Stimulated activated naive CD8-positive, alpha-beta T cell treated with anti-CD3 and anti-CD28 coated beads, Interleukin-15, Interleukin-2, amounts not matched to agents 100 ng/mL and 50 ng/mL, for 24 hours (primary cell): ENCODE data around the gene OSBPL7.

ENCODE experiments used
- H3K27ac Mint-ChIP-seq: one replicate; pipeline ENCODE4 v1.8.0; 2021; ENCODE audit warnings: mild to moderate bottlenecking, mixed read lengths
- H3K27me3 Mint-ChIP-seq: one replicate; pipeline ENCODE4 v1.8.0; 2021; ENCODE audit warnings: mixed read lengths
- H3K36me3 Mint-ChIP-seq: one replicate; pipeline ENCODE4 v1.8.0; 2021; ENCODE audit warnings: low read depth, mixed read lengths
- H3K4me1 Mint-ChIP-seq: one replicate; pipeline ENCODE4 v1.8.0; 2021; ENCODE audit warnings: low read depth, mixed read lengths
- H3K4me3 Mint-ChIP-seq: one replicate; pipeline ENCODE4 v1.8.0; 2021; ENCODE audit warnings: mild to moderate bottlenecking, mixed read lengths
- H3K9me3 Mint-ChIP-seq: one replicate; pipeline ENCODE4 v1.8.0; 2021; ENCODE audit warnings: mixed read lengths

Gene OSBPL7, protein sequence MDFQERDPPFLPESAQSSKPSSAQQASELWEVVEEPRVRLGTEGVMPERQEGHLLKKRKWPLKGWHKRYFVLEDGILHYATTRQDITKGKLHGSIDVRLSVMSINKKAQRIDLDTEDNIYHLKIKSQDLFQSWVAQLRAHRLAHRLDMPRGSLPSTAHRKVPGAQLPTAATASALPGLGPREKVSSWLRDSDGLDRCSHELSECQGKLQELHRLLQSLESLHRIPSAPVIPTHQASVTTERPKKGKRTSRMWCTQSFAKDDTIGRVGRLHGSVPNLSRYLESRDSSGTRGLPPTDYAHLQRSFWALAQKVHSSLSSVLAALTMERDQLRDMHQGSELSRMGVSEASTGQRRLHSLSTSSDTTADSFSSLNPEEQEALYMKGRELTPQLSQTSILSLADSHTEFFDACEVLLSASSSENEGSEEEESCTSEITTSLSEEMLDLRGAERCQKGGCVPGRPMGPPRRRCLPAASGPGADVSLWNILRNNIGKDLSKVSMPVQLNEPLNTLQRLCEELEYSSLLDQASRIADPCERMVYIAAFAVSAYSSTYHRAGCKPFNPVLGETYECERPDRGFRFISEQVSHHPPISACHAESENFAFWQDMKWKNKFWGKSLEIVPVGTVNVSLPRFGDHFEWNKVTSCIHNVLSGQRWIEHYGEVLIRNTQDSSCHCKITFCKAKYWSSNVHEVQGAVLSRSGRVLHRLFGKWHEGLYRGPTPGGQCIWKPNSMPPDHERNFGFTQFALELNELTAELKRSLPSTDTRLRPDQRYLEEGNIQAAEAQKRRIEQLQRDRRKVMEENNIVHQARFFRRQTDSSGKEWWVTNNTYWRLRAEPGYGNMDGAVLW

DNA sequence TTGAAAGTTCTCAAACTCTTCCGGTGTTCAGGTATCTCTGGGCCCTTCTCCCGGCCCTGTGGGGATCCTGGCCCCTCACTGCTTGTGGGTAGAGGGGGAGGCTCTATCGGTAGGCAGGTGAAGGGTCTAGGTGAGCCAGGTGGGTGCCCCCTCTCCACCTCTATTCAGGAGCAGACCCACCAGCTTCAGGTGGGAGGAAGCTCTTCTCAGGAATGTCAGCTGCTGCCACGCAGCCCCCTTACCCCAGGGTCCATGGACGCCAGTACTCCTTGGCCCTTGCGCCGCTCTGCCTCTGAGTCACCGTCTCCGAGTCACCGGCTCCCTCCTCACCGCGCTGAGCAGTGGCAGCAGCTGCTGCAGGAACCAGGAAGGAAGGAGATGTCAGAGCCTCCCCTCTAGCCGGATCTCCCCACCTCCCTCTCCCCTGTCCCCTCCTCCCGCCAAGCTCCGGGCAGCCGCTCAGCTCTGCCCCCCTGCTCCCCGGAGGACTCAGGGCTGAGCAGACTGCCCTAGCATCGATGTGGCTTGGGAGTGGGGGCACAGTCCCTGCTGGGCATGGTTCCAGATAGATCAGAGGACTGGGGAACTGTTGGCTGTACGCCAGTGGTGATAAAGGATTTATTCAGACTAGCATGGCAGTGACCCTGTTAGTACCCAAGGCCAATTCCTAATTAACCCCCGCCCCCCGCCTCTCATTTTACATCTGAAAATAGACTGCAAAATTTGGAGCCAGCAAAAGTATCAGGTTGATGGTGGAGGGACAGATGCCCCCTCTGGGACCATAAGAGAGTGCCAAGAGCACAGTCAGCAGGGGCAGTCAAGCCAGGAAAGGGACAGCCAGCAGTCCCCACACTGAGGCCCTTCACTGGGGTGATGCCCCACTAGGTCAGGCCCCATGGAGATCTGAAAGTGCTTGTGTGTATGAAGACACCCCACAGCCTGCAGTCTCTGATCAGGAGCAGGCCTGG lies at the start of gene OSBPL7:
Gene OSBPL7 (minus strand): TSS at position 371 of the 968 bp plus-strand sequence. CDS start 1,516 bp downstream, outside the sequence.
- peaks cover 25% of the 10 kb centered on the region for H3K4me1 Mint-ChIP-seq
- H3K27me3 Mint-ChIP-seq: no peaks in the 10 kb centered on the region
- H3K27ac Mint-ChIP-seq: peak within 1 kb of the TSS; percentile 87
- peak within 1 kb of the TSS; percentile 94 for H3K4me3 Mint-ChIP-seq
- peaks cover 32% of the 10 kb centered on the region for H3K36me3 Mint-ChIP-seq
- no peaks in the 10 kb centered on the region for H3K9me3 Mint-ChIP-seq

DNA sequence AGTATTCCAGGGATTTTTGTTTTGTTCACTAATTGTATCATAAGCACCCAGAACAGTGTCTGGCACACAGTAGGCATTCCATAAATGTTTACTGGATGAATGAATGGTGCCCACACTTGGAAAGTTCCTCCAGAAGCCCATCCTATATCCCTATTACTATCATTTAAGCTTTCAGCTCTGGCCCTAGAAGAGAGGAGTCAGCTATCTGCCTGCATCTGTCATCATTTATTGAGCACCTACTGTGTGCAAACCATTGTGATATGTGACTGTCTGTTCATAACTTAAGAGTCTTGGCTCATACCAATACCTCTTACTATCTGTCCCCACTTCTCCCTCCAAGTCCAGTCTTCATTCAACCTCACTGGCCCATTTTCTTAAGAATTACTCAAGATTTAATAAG lies 49.5 kb upstream of the OSBPL7 start:
- Mint-ChIP-seq H3K4me1 (no peaks in the 10 kb centered on the region), H3K4me3 (no peak overlapping the region), H3K27me3 (peaks cover 54% of the 10 kb centered on the region), H3K36me3 (no peaks in the 10 kb centered on the region), H3K9me3 (no peaks in the 10 kb centered on the region), H3K27ac (no peak overlapping the region)

DNA sequence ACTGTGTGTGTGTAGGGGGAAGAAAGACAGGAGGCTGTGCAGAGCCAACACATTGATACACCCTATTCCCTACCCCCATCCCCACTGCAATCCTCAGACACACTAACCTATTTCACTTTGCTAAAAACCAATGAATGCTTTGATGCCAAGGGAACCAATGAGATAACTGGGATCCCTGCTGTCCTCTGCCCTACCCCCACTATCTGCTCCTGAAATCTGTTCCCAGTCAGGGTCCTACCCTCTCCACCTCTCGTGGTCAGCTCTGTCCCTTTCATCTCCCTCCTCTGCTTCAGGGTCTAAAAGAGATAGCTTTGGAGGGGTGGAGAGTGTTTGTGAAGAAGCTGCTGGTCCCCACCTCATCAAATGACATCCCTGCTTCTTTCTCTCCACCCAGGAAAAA lies 48.5 kb upstream of the OSBPL7 start:
- H3K9me3 Mint-ChIP-seq: no peaks in the 10 kb centered on the region
- no peak overlapping the region for H3K27ac Mint-ChIP-seq
- H3K4me3 Mint-ChIP-seq: no peak overlapping the region
- H3K27me3 Mint-ChIP-seq: peaks cover 49% of the 10 kb centered on the region
- no peaks in the 10 kb centered on the region for H3K36me3 Mint-ChIP-seq
- H3K4me1 Mint-ChIP-seq: peaks cover 2% of the 10 kb centered on the region

DNA sequence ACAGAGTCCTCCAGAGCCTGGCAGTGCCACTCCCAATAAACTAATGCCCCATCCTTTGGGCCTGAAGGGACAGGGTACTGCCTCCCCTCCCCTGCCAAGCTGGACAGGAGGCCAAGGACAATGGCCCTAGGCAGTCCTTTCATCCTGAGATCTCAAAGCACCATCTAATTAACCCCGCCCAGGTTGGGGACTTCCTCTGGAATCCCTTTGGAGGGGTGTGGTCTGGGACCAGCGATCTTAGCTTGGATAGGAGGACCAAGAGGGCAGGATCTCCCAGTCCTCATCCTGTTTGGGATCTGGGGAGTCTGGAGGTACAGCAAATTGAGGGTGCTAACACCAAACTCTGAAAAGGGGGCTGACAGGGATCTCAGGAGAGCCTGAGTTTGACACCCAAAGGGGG lies 47.5 kb upstream of the OSBPL7 start:
- H3K27me3 Mint-ChIP-seq: peaks cover 40% of the 10 kb centered on the region
- no peak overlapping the region for H3K4me3 Mint-ChIP-seq
- peaks cover 6% of the 10 kb centered on the region for H3K4me1 Mint-ChIP-seq
- H3K36me3 Mint-ChIP-seq: no peaks in the 10 kb centered on the region
- no peak overlapping the region for H3K27ac Mint-ChIP-seq
- H3K9me3 Mint-ChIP-seq: no peaks in the 10 kb centered on the region

DNA sequence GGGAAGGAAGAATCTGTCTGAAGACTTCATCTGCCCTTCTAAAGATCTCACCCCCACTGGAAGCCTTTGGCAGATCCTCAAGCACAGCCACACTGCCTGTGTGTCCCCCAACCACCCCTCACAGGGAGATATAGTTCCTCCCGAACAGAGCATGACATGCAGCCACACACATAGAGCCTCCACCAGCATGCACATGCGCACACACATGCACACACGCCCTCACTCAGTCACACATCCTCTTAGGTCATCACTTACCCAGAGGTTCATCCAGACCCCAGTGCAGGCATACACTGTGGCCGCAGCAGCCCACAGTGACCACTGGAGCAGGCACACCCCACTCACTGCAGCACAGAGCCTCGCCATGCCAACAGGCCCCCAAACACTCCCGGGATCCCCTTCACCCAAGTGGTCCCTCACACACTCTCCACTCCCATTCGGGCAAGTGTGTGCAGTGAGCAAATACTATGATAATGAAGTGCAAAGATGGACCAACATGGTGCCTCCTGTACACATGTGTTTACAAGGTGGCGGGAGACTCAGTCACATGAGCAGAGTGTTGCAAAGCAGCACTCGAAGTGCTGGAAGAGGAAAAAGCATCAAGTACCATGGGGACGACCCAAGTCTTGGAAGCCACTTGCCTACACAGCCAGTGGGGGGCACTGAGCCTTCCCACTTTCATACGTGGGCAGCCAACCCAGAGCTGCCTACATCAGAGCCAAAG lies 46.4 kb upstream of the OSBPL7 start:
- Mint-ChIP-seq H3K36me3 (no peaks in the 10 kb centered on the region), H3K9me3 (no peaks in the 10 kb centered on the region), H3K4me3 (no peak overlapping the region), H3K27me3 (peaks cover 29% of the 10 kb centered on the region), H3K4me1 (peaks cover 9% of the 10 kb centered on the region), H3K27ac (no peak overlapping the region)

DNA sequence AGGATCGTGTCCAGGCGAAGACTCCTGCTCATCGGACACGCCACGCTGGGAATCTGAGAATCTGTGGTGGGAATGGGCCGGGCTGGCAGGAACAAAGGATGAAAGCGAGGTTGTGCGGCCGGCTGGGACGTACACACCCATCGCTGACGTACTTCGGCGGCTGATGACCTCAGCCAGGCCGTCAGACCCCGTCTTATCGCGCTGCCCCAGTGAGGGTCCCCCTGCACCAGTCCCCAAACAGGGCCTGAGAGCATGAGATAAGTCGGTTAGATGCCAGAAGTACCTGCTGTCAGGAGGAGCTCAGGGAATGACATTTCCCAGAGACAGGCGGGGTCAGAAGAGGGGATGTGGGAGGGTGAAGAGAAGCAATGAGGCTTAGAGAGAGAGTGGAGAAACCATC lies 45.3 kb upstream of the OSBPL7 start:
- H3K27me3 Mint-ChIP-seq: peaks cover 25% of the 10 kb centered on the region

DNA sequence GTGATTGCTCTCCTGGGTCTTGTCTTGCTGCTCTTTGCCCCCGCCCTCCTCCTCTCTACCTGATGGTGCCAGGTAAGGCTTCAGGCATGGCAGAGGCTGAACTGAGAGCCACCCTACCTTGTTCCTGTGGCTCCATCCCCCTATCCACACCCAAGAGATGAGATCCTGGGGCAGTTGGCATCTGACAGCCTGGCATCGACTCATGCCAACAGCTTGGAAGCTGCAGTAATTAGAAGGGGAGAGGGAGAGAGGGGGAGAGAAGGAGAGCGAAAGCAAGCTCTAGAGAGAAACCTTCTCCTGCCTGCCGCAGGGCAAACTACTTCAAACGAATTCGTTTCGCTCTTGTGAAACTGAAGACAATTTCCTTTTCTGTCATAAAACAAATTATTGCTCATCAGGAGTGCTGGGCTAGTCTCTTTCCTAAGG lies 43.2 kb upstream of the OSBPL7 start:
- no peaks in the 10 kb centered on the region for H3K9me3 Mint-ChIP-seq
- no peaks in the 10 kb centered on the region for H3K36me3 Mint-ChIP-seq
- no peak overlapping the region for H3K27ac Mint-ChIP-seq
- H3K4me1 Mint-ChIP-seq: peaks cover 14% of the 10 kb centered on the region
- peaks cover 11% of the 10 kb centered on the region for H3K27me3 Mint-ChIP-seq
- H3K4me3 Mint-ChIP-seq: no peak overlapping the region

More for the DNA sequence above, 45.3 kb upstream of the OSBPL7 start:
- Mint-ChIP-seq H3K27ac (no peak overlapping the region), H3K9me3 (no peaks in the 10 kb centered on the region), H3K4me1 (peaks cover 14% of the 10 kb centered on the region), H3K4me3 (no peak overlapping the region), H3K36me3 (no peaks in the 10 kb centered on the region)

DNA sequence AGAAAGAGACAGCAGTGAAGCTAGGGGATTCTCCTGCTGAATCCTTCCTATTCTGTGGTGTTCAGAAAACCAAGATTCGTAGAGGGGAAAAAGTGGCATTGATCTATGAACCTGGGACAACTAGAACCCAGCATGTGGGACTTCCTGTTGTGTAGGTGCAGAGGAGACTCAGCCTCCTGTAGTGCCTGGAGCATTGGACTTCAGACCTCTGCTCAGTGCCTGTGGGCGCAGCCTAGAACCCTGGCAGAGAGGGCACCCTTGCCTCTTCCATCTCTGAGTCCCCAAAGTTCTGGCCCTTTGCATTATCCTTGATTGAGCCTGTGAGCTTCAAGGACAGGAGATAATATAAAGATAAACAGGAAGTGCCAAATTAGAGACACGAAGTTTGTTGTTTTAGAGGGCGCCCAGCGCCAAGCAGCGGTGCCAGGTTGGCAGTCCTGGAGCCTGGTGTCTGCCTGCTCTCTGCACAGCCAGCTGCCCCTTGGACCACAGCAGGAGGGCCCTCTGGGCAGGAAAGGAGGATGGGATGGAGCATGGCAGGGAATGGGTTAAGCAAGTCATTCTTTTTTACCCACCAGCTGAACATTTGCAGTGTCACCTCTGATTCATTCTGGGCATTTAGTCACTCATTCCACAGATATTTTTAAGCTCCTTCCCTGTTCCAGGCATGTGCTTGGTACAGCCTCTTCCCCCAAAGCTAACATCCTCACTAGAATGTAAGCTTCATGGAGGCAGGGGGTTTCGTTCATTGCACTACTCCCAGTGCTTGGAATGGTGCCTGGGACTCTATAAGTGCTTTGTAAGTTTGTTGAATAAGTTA lies 41.2 kb upstream of the OSBPL7 start:
- Mint-ChIP-seq H3K4me3 (no peak overlapping the region), H3K27ac (no peak overlapping the region), H3K9me3 (no peaks in the 10 kb centered on the region), H3K4me1 (peaks cover 14% of the 10 kb centered on the region), H3K36me3 (no peaks in the 10 kb centered on the region), H3K27me3 (peaks cover 17% of the 10 kb centered on the region)

DNA sequence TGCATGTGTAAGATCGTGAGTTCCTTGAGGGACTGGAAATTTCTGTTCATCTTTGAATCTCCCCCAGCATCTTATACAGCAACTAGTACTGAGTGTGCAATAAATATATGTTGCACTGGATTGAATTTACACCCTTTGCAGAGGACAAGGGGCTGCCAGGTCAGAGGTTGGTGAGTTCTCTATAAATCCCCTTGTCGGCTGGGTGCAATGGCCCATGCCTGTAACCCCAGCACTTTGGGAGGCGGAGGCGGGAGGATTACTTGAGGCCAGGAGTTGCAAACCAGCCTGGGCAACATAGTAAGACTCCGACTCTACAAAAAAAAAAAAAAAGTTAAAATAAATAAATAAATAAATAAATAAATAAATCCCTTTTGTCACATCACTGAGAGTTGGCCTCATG lies 38.8 kb upstream of the OSBPL7 start:
- no peak overlapping the region for H3K4me3 Mint-ChIP-seq
- H3K27ac Mint-ChIP-seq: no peak overlapping the region
- no peaks in the 10 kb centered on the region for H3K9me3 Mint-ChIP-seq
- peaks cover 32% of the 10 kb centered on the region for H3K27me3 Mint-ChIP-seq
- no peaks in the 10 kb centered on the region for H3K36me3 Mint-ChIP-seq
- peaks cover 14% of the 10 kb centered on the region for H3K4me1 Mint-ChIP-seq

DNA sequence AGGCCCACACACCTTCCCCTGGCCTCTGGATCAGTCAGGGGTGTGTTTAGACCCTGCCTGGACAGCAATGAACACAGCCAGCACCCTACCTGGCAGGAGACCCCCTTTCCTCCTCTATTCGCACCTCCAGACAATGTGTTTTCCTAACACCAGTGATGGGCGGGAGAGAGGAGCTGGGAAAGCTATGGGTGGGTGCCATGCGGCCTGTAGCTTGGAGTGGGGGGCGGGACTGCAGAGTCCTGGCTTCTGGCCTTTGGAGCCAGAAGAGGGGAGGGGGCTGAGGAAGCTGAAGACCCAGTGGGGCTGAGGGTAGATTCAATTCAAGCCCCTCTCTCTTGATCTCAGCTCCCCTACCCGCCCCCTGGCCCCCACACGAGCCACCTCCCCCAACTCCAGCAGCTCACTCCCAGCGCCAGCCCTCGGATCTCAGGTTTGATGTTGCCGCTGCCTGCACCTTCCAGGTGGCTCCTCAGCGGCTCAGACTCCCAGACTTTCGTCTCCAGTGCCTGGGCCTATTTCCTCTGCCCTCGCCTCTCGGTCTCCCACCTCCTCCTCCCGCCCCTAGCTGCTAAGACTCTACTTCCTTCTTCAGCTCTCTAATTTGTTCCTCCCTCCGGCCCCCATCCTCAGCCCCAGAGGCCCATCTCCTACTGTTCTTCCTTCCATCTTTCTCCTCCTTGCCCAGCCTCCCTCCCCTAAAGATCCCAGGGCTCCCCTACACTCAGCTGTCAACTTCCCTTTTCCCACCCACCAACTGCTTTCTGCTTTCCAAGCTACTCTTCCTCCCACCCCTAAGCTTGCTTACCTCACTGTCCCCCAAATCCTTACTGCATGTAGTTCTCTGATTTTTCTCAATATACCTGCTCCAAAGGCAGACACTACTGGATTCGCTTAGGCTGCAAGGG lies 36.2 kb upstream of the OSBPL7 start:
- peaks cover 58% of the 10 kb centered on the region for H3K27me3 Mint-ChIP-seq
- H3K4me3 Mint-ChIP-seq: no peak overlapping the region

DNA sequence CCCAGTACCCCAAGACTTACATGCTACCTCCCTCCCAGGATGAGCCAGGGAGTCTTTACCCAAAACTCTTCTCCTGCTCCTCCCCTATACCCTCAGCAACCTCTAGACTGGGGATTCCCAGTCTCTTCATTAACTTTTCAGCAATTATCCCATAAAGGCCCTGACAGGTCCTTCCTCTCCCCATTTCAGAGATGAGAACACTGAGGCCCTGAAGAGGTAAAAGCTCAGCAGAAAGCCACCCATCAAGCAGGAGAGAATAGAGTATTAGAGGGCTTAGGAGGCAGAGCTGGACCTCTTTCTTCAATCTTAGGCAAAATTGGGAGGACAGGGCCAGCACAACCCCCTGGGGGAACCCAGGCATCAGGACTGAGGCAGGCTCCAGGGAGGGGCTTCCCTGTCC lies 35.2 kb upstream of the OSBPL7 start:
- H3K9me3 Mint-ChIP-seq: no peaks in the 10 kb centered on the region
- no peak overlapping the region for H3K27ac Mint-ChIP-seq
- peaks cover 8% of the 10 kb centered on the region for H3K4me1 Mint-ChIP-seq
- H3K4me3 Mint-ChIP-seq: no peak overlapping the region
- H3K36me3 Mint-ChIP-seq: no peaks in the 10 kb centered on the region
- peaks cover 67% of the 10 kb centered on the region for H3K27me3 Mint-ChIP-seq

More for the DNA sequence above, 36.2 kb upstream of the OSBPL7 start:
- no peaks in the 10 kb centered on the region for H3K9me3 Mint-ChIP-seq
- no peak overlapping the region for H3K27ac Mint-ChIP-seq
- H3K4me1 Mint-ChIP-seq: peaks cover 4% of the 10 kb centered on the region
- H3K36me3 Mint-ChIP-seq: no peaks in the 10 kb centered on the region

DNA sequence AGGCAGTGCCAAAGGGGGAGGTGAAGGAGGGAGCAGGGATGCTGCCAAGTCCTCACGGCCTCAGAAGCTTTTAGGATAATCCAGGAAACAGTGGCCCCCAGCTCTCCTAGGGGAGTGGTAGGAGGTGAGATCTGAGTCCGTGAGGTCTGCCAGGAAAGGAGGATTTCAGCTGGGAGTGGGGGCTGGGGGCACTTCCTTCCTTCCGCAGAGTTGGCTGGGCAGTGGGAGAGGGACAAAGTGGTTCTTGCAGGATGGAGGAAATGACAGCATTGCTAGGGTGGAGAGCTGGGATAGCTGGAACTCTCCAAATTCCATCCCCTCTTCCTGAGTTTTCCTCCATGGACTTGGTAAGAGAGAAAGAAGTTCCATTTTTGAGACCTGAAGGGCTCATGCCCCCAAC lies 34.1 kb upstream of the OSBPL7 start:
- H3K27me3 Mint-ChIP-seq: peaks cover 70% of the 10 kb centered on the region
- no peak overlapping the region for H3K27ac Mint-ChIP-seq
- H3K36me3 Mint-ChIP-seq: no peaks in the 10 kb centered on the region
- no peak overlapping the region for H3K4me3 Mint-ChIP-seq
- no peaks in the 10 kb centered on the region for H3K9me3 Mint-ChIP-seq
- peaks cover 10% of the 10 kb centered on the region for H3K4me1 Mint-ChIP-seq
